ENCODE data around the gene KIFC1. TPM values are rescaled to one million over a fixed set of nuclear protein-coding genes. Genes with fewer than 3 reads are reported as not detected.
A peak's percentile ranks its signal among the peaks of the same experiment; 100 is the strongest.

KIFC1 gene
- total RNA-seq, 1 experiment from 2014 or later = 73.8 TPM

DNA sequence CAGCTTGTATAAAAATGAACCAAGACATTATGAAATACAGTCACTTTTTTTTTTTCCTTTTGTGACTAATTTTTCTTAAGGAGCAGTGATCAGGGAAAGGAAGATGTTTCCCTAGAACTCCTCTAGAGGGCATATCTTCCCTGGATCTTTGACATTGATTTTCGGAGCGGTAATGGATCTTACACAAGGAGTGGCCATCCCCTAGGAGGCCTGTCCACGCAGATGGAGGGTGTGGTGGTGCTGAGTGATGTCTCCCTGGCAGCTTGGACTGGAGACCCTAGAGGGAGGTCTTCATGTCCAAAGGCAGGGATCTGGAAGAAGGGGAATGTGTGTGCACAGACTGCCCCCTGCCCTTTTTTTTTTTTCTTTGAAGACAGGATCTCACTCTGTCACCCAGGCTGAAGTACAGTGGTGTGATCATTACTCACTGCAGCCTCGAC, 7.0 kb upstream of the KIFC1 start:
- no peaks in the 10 kb centered on the region for H3K9me3 ChIP-seq (ENCODE audit: control insufficient read depth, low read depth, low read length)
- no peak overlapping the region for H4K5ac ChIP-seq (ENCODE audit: insufficient read length, low read depth, low read length)
- DNase-seq = peak; percentile 36
- H2BK15ac ChIP-seq (ENCODE audit: low read depth, low read length) = no peak overlapping the region
- H3K4me1 ChIP-seq (ENCODE audit: insufficient read depth, low read length) = no peaks in the 10 kb centered on the region
- no peak overlapping the region for H2AFZ ChIP-seq (ENCODE audit: low read length)
- no peak overlapping the region for H3K18ac ChIP-seq (ENCODE audit: insufficient read length, low read depth, low read length)
- H3K79me1 ChIP-seq (ENCODE audit: insufficient read depth, low read depth, low read length, poor library complexity, severe bottlenecking) = no peaks in the 10 kb centered on the region
- no peak overlapping the region for H3K4ac ChIP-seq (ENCODE audit: low read depth, low read length)
- no peak overlapping the region for H2BK5ac ChIP-seq (ENCODE audit: insufficient read length, low read length)
- no peaks in the 10 kb centered on the region for H4K20me1 ChIP-seq (ENCODE audit: control insufficient read depth, insufficient read depth, insufficient read length)
- no peak overlapping the region for H3K27ac ChIP-seq (ENCODE audit: insufficient read length, low read depth, low read length)
- no peaks in the 10 kb centered on the region for H3K23me2 ChIP-seq (ENCODE audit: insufficient read length, low read depth, low read length, poor library complexity, severe bottlenecking)
- H3K9ac ChIP-seq (ENCODE audit: extremely low read depth, insufficient read length, low read length) = no peak overlapping the region
- Mint-ChIP-seq H3K27me3 (ENCODE audit: low read depth) (peaks cover 2% of the 10 kb centered on the region), H3K4me1 (peaks cover 2 to 3% of the 10 kb centered on the region in 2 experiments; a peak in 1 of 4 replicates), H3K4me3 (no peak overlapping the region; a peak in 1 of 5 replicates), H3K9me3 (no peaks in the 10 kb centered on the region), H3K27ac (no peak overlapping the region; a peak in 1 of 7 replicates), H3K36me3 (ENCODE audit: insufficient read depth in 1 of 3, low read depth in 3 of 3) (no peaks in the 10 kb centered on the region)
- H4K91ac ChIP-seq (ENCODE audit: insufficient read length, low read depth, low read length) = no peak overlapping the region
- no peak overlapping the region for H2BK120ac ChIP-seq (ENCODE audit: low read depth, low read length, poor library complexity, severe bottlenecking)
- no peak overlapping the region for H3K4me2 ChIP-seq (ENCODE audit: insufficient read depth, insufficient read length, low read length)
- no peak overlapping the region for H4K8ac ChIP-seq (replicated peaks; ENCODE audit: insufficient read length, low read depth, low read length)
- no peaks in the 10 kb centered on the region for H3K79me2 ChIP-seq (ENCODE audit: insufficient read depth, low read length)
- H3K27me3 ChIP-seq (ENCODE audit: insufficient read depth, low read length) = no peaks in the 10 kb centered on the region
- WGBS (ENCODE audit: extremely low coverage, insufficient read length, low lambda C conversion rate) = no CpG with 5 or more reads among the region's 4 CpGs
- no peak overlapping the region for H2AK5ac ChIP-seq (ENCODE audit: insufficient read length, low read length)
- H3K14ac ChIP-seq (ENCODE audit: insufficient read depth, low read length) = no peak overlapping the region
- no peak overlapping the region for H3T11ph ChIP-seq (ENCODE audit: low read length)
- no peak overlapping the region for H3K23ac ChIP-seq (ENCODE audit: insufficient read length, low read depth, low read length)
- H2BK12ac ChIP-seq (ENCODE audit: insufficient read length, low read depth, low read length) = no peak overlapping the region
- H3K56ac ChIP-seq (ENCODE audit: insufficient read length, low read depth, low read length) = no peak overlapping the region
- H2BK20ac ChIP-seq (ENCODE audit: low read depth, low read length, poor library complexity, severe bottlenecking) = no peak overlapping the region
- TF ChIP-seq, protein P1, sequence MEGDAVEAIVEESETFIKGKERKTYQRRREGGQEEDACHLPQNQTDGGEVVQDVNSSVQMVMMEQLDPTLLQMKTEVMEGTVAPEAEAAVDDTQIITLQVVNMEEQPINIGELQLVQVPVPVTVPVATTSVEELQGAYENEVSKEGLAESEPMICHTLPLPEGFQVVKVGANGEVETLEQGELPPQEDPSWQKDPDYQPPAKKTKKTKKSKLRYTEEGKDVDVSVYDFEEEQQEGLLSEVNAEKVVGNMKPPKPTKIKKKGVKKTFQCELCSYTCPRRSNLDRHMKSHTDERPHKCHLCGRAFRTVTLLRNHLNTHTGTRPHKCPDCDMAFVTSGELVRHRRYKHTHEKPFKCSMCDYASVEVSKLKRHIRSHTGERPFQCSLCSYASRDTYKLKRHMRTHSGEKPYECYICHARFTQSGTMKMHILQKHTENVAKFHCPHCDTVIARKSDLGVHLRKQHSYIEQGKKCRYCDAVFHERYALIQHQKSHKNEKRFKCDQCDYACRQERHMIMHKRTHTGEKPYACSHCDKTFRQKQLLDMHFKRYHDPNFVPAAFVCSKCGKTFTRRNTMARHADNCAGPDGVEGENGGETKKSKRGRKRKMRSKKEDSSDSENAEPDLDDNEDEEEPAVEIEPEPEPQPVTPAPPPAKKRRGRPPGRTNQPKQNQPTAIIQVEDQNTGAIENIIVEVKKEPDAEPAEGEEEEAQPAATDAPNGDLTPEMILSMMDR (conservative IDR thresholded peaks at IDR 0.05) = peak; percentile 68
